Hepatic stellate cell (primary cell): Measurements from ENCODE around the gene OR8K3.

Experiments used
- DNase-seq: peaks from one replicate; pipeline ENCODE4 v3.0.0; 2011; ENCODE audit warnings: low spot score

OR8K3 gene

GRCh38 chr11:56314844-56315243 is at the start of gene OR8K3:
Gene OR8K3 (plus strand): TSS chr11:56315144. CDS start chr11:56318307, 3,163 bp downstream.
- DNase-seq, result no peak

- DNase-seq, result no peak
Measured at GRCh38 chr11:56271092-56271491, 43.9 kb upstream of the OR8K3 start.

GRCh38 chr11:56273854-56274253 is 41.1 kb upstream of the OR8K3 start, which contains the start of gene OR5T1:
Gene OR5T1 (plus strand): TSS chr11:56274154. CDS start chr11:56275639, 1,485 bp downstream.
- no peak for DNase-seq

- no peak for DNase-seq
Measured at GRCh38 chr11:56292154-56292553, 22.8 kb upstream of the OR8K3 start, which contains the start of gene OR8H1. Gene OR8H1 (minus strand): TSS chr11:56292254. CDS start chr11:56291062, 1,192 bp downstream.

- no peak for DNase-seq
Measured at GRCh38 chr11:56296898-56297297, 18.0 kb upstream of the OR8K3 start.

- no peak for DNase-seq
Measured at GRCh38 chr11:56307836-56308235, 7.1 kb upstream of the OR8K3 start.

- no peak for DNase-seq
Measured at GRCh38 chr11:56331861-56332491, 17.0 kb downstream of the OR8K3 start.

GRCh38 chr11:56333156-56333555 is 18.2 kb downstream of the OR8K3 start:
- no peak for DNase-seq

GRCh38 chr11:56340289-56340688 is 25.3 kb downstream of the OR8K3 start:
- DNase-seq, result no peak

- no peak for DNase-seq
Measured at GRCh38 chr11:56345739-56346138, 30.8 kb downstream of the OR8K3 start, which contains the start of gene OR8K1. Gene OR8K1 (plus strand): TSS chr11:56346039. CDS start chr11:56346039, 0 bp downstream.

GRCh38 chr11:56353991-56354390 is 39.0 kb downstream of the OR8K3 start, which contains the start of gene OR8J1:
Gene OR8J1 (plus strand): TSS chr11:56354291. CDS start chr11:56360247, 5,956 bp downstream.
- DNase-seq, result no peak
